T-helper 22 cell (primary cell): ENCODE measurements around the gene LSAMP.
"Not testable (repeated sequence)": the region's sequence is repeated elsewhere in the genome, so short reads cannot be mapped to it uniquely, and the experiment has no call there.

Experiments
- DNase-seq: peaks from one replicate; pipeline ENCODE4 v3.0.0-alpha.2; 2020; ENCODE audit warnings: low read depth

The LSAMP gene

GRCh38 chr3:115791271-115792153 lies 653.8 kb downstream of the LSAMP start:
- DNase-seq: not testable (repeated sequence)

GRCh38 chr3:115790759-115791158 lies 654.5 kb downstream of the LSAMP start:
- DNase-seq: peak; percentile 40

- DNase-seq: no peak
Observed at GRCh38 chr3:115789481-115789880, 655.8 kb downstream of the LSAMP start.

GRCh38 chr3:115788921-115789470 lies 656.3 kb downstream of the LSAMP start:
- DNase-seq: no peak

GRCh38 chr3:115787818-115788217 lies 657.5 kb downstream of the LSAMP start:
- no peak for DNase-seq

GRCh38 chr3:115785782-115786181 lies 659.5 kb downstream of the LSAMP start:
- DNase-seq: no peak

- DNase-seq: no peak
Observed at GRCh38 chr3:115784739-115785536, 660.3 kb downstream of the LSAMP start.

GRCh38 chr3:115783938-115784738 lies 661.1 kb downstream of the LSAMP start:
- peak; percentile 84 for DNase-seq

GRCh38 chr3:115783426-115783825 lies 661.9 kb downstream of the LSAMP start:
- not testable (repeated sequence) for DNase-seq

- no peak for DNase-seq
Observed at GRCh38 chr3:115779011-115779410, 666.3 kb downstream of the LSAMP start.

- no peak for DNase-seq
Observed at GRCh38 chr3:115772951-115773350, 672.3 kb downstream of the LSAMP start.

GRCh38 chr3:115768661-115769060 lies 676.6 kb downstream of the LSAMP start:
- no peak for DNase-seq

GRCh38 chr3:115766587-115767482 lies 678.5 kb downstream of the LSAMP start:
- no peak for DNase-seq

GRCh38 chr3:115761927-115762305 lies 683.4 kb downstream of the LSAMP start:
- no peak for DNase-seq

- no peak for DNase-seq
Observed at GRCh38 chr3:115760716-115761115, 684.6 kb downstream of the LSAMP start.

GRCh38 chr3:115758076-115758763 lies 687.1 kb downstream of the LSAMP start:
- no peak for DNase-seq

- not testable (repeated sequence) for DNase-seq
Observed at GRCh38 chr3:115752978-115753377, 692.3 kb downstream of the LSAMP start.
